ENCODE data around the gene MOB3B.

DNA sequence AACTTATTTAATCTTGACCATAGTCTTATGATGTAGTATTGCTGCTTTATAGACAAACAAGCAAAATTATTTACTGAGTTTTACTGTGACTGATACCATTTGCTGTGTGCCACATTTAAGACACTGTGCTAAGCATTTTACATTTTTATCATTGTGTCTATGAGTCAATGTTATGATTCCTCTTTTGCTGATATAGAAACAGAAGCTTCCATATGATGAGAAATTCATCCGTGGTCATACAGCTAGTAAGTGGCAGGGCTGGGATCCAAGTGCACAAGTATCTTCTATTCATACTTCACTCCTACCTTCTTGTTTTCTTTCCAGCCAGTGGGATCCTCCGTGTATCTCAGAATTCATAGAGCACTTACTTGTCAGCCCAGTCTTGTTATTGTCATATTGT is 22.6 kb downstream of the MOB3B start:
- TF ChIP-seq ZNF24 (IDR thresholded peaks at IDR 0.05) (no peak), FOSL1 (CRISPR knock-in tag; IDR thresholded peaks at IDR 0.05; ENCODE audit: borderline replicate concordance) (no peak), TCF12 (IDR thresholded peaks at IDR 0.05) (no peak), TCF12 (CRISPR knock-in tag; IDR thresholded peaks at IDR 0.05) (no peak), SALL2 (CRISPR knock-in tag; IDR thresholded peaks at IDR 0.05) (no peak), KMT2A (CRISPR knock-in tag; IDR thresholded peaks at IDR 0.05) (no peak), ZNF775 (CRISPR knock-in tag; IDR thresholded peaks at IDR 0.05; ENCODE audit: borderline replicate concordance) (no peak), ZNF10 (CRISPR knock-in tag; IDR thresholded peaks at IDR 0.05; ENCODE audit: borderline replicate concordance, low read depth) (no peak), ZFP36L2 (CRISPR knock-in tag; IDR thresholded peaks at IDR 0.05) (no peak), ZNF232 (CRISPR knock-in tag; IDR thresholded peaks at IDR 0.05; ENCODE audit: borderline replicate concordance) (no peak), ARNT (IDR thresholded peaks at IDR 0.05) (no peak)
- TF ChIP-seq, protein P1, sequence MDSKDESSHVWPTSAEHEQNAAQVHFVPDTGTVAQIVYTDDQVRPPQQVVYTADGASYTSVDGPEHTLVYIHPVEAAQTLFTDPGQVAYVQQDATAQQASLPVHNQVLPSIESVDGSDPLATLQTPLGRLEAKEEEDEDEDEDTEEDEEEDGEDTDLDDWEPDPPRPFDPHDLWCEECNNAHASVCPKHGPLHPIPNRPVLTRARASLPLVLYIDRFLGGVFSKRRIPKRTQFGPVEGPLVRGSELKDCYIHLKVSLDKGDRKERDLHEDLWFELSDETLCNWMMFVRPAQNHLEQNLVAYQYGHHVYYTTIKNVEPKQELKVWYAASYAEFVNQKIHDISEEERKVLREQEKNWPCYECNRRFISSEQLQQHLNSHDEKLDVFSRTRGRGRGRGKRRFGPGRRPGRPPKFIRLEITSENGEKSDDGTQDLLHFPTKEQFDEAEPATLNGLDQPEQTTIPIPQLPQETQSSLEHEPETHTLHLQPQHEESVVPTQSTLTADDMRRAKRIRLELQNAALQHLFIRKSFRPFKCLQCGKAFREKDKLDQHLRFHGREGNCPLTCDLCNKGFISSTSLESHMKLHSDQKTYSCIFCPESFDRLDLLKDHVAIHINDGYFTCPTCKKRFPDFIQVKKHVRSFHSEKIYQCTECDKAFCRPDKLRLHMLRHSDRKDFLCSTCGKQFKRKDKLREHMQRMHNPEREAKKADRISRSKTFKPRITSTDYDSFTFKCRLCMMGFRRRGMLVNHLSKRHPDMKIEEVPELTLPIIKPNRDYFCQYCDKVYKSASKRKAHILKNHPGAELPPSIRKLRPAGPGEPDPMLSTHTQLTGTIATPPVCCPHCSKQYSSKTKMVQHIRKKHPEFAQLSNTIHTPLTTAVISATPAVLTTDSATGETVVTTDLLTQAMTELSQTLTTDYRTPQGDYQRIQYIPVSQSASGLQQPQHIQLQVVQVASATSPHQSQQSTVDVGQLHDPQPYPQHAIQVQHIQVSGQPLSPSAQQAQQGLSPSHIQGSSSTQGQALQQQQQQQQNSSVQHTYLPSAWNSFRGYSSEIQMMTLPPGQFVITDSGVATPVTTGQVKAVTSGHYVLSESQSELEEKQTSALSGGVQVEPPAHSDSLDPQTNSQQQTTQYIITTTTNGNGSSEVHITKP (CRISPR knock-in tag; IDR thresholded peaks at IDR 0.05; ENCODE audit: low read depth), result no peak
- TF ChIP-seq, protein P2, sequence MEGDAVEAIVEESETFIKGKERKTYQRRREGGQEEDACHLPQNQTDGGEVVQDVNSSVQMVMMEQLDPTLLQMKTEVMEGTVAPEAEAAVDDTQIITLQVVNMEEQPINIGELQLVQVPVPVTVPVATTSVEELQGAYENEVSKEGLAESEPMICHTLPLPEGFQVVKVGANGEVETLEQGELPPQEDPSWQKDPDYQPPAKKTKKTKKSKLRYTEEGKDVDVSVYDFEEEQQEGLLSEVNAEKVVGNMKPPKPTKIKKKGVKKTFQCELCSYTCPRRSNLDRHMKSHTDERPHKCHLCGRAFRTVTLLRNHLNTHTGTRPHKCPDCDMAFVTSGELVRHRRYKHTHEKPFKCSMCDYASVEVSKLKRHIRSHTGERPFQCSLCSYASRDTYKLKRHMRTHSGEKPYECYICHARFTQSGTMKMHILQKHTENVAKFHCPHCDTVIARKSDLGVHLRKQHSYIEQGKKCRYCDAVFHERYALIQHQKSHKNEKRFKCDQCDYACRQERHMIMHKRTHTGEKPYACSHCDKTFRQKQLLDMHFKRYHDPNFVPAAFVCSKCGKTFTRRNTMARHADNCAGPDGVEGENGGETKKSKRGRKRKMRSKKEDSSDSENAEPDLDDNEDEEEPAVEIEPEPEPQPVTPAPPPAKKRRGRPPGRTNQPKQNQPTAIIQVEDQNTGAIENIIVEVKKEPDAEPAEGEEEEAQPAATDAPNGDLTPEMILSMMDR (CRISPR knock-in tag; IDR thresholded peaks at IDR 0.05), result no peak

Data from HepG2 (cell line).